ENCODE data around the gene DMD. TPM values are rescaled to one million over a fixed set of nuclear protein-coding genes. Genes with fewer than 3 reads are reported as not detected.

Gene DMD
- total and polyA plus RNA-seq, 2 of the 13 experiments (the other 11 are each of a cell fraction or from before 2014, with no cell fraction given), result 17.6 to 25.9 TPM

DNA sequence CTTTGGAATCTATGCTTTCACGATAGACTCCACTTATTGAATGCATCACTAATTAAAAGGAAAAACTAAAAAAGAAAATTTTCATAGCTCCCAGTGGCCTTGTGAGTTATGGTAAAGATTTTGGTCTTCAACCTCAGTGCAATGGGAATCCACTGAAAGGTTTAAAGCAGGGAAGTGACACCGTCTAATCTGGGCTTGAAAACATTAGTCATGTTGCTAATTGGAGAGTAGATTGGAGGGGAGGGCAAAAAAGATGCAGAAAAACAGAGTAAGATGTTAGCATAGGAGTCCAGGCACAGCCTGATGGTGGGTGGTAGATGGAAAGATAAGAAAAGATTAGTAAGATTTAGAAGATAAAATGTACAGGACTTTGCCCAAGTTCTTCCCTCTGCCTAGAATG lies 1506.4 kb downstream of the DMD start:
- 41% methylated on average over 2 of the region's 2 CpGs for WGBS (ENCODE audit: low lambda C conversion rate)
- Histone ChIP-seq H3K4me3 (replicated peaks in 1 of 3; ENCODE audit: insufficient read depth in 1 of 3, low read depth in 2 of 3, low read length in 3 of 3) (no peak overlapping the region), H3K9ac (ENCODE audit: insufficient read depth, low read depth, low read length) (no peak overlapping the region), H2AFZ (ENCODE audit: low read length) (no peak overlapping the region), H3K4me2 (ENCODE audit: low read depth, low read length) (no peak overlapping the region), H3K36me3 (replicated peaks in 1 of 2; ENCODE audit: control insufficient read depth in 1 of 2, insufficient read depth in 2 of 2, low read length in 2 of 2) (no peaks in the 10 kb centered on the region), H3K79me2 (ENCODE audit: insufficient read depth, low read length) (no peaks in the 10 kb centered on the region), H3K9me3 (ENCODE audit: low read length) (no peaks in the 10 kb centered on the region), H3K27ac (ENCODE audit: extremely low read length, insufficient read depth, low read length) (no peak overlapping the region), H3K4me1 (ENCODE audit: insufficient read depth, low read length) (no peaks in the 10 kb centered on the region), H4K20me1 (ENCODE audit: insufficient read depth, low read length) (no peaks in the 10 kb centered on the region), H3K27me3 (ENCODE audit: control insufficient read depth in 1 of 2, insufficient read depth in 2 of 2, low read length in 2 of 2) (no peaks in the 10 kb centered on the region)
- DNase-seq (ENCODE audit: low spot score), result no peak
- in situ Hi-C loops (cut with HindIII; ENCODE audit: extremely low pct_ligation_motif_present, low pct_unique_long_range_greater_than_20kb) (no loop called here), intact Hi-C loops (cut with micrococcal nuclease; ENCODE audit: unreplicated experiment) (no loop called here)
- BruUV-seq (replicated peaks), result no TSS peak
- CTCF ChIA-PET (ENCODE audit: low intra/inter-chr PET ratio, low total read pairs), result no interaction called here
- no peak for FAIRE-seq
- no peak for ATAC-seq
- POLR2A ChIA-PET, result no interaction called here
- TF ChIP-seq HMGA1 (CRISPR knock-in tag; conservative IDR thresholded peaks at IDR 0.05) (no peak), TSC22D2 (CRISPR knock-in tag; IDR thresholded peaks at IDR 0.05; ENCODE audit: borderline replicate concordance) (no peak), RARG (CRISPR knock-in tag; IDR thresholded peaks at IDR 0.05; ENCODE audit: low read depth) (no peak), ZFP36L2 (CRISPR knock-in tag; IDR thresholded peaks at IDR 0.05) (no peak), ZNF720 (CRISPR knock-in tag; IDR thresholded peaks at IDR 0.05) (no peak), ZNF577 (CRISPR knock-in tag; IDR thresholded peaks at IDR 0.05; ENCODE audit: borderline replicate concordance, low read depth) (no peak), FIP1L1 (IDR thresholded peaks at IDR 0.05; ENCODE audit: borderline replicate concordance, insufficient read depth, low read depth, low read length) (no peak), REPIN1 (CRISPR knock-in tag; IDR thresholded peaks at IDR 0.05; ENCODE audit: borderline replicate concordance, low read depth) (no peak), TAF15 (IDR thresholded peaks at IDR 0.05; ENCODE audit: low read depth, low read length, poor library complexity, severe bottlenecking) (no peak)
- TF ChIP-seq, protein P1, sequence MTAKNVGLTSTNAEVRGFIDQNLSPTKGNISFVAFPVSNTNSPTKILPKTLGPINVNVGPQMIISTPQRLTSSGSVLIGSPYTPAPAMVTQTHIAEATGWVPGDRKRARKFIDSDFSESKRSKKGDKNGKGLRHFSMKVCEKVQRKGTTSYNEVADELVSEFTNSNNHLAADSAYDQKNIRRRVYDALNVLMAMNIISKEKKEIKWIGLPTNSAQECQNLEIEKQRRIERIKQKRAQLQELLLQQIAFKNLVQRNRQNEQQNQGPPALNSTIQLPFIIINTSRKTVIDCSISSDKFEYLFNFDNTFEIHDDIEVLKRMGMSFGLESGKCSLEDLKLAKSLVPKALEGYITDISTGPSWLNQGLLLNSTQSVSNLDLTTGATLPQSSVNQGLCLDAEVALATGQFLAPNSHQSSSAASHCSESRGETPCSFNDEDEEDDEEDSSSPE (CRISPR knock-in tag; IDR thresholded peaks at IDR 0.05), result no peak
- TF ChIP-seq, protein P2, sequence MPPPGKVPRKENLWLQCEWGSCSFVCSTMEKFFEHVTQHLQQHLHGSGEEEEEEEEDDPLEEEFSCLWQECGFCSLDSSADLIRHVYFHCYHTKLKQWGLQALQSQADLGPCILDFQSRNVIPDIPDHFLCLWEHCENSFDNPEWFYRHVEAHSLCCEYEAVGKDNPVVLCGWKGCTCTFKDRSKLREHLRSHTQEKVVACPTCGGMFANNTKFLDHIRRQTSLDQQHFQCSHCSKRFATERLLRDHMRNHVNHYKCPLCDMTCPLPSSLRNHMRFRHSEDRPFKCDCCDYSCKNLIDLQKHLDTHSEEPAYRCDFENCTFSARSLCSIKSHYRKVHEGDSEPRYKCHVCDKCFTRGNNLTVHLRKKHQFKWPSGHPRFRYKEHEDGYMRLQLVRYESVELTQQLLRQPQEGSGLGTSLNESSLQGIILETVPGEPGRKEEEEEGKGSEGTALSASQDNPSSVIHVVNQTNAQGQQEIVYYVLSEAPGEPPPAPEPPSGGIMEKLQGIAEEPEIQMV (CRISPR knock-in tag; IDR thresholded peaks at IDR 0.05; ENCODE audit: low read depth), result no peak
- TF ChIP-seq, protein P3, sequence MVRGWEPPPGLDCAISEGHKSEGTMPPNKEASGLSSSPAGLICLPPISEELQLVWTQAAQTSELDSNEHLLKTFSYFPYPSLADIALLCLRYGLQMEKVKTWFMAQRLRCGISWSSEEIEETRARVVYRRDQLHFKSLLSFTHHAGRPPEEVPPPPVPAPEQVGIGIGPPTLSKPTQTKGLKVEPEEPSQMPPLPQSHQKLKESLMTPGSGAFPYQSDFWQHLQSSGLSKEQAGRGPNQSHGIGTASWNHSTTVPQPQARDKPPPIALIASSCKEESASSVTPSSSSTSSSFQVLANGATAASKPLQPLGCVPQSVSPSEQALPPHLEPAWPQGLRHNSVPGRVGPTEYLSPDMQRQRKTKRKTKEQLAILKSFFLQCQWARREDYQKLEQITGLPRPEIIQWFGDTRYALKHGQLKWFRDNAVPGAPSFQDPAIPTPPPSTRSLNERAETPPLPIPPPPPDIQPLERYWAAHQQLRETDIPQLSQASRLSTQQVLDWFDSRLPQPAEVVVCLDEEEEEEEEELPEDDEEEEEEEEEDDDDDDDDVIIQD (CRISPR knock-in tag; IDR thresholded peaks at IDR 0.05; ENCODE audit: low read depth), result no peak
- TF ChIP-seq, protein P4, sequence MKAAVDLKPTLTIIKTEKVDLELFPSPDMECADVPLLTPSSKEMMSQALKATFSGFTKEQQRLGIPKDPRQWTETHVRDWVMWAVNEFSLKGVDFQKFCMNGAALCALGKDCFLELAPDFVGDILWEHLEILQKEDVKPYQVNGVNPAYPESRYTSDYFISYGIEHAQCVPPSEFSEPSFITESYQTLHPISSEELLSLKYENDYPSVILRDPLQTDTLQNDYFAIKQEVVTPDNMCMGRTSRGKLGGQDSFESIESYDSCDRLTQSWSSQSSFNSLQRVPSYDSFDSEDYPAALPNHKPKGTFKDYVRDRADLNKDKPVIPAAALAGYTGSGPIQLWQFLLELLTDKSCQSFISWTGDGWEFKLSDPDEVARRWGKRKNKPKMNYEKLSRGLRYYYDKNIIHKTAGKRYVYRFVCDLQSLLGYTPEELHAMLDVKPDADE (CRISPR knock-in tag; IDR thresholded peaks at IDR 0.05), result no peak
- TF ChIP-seq, protein P5, sequence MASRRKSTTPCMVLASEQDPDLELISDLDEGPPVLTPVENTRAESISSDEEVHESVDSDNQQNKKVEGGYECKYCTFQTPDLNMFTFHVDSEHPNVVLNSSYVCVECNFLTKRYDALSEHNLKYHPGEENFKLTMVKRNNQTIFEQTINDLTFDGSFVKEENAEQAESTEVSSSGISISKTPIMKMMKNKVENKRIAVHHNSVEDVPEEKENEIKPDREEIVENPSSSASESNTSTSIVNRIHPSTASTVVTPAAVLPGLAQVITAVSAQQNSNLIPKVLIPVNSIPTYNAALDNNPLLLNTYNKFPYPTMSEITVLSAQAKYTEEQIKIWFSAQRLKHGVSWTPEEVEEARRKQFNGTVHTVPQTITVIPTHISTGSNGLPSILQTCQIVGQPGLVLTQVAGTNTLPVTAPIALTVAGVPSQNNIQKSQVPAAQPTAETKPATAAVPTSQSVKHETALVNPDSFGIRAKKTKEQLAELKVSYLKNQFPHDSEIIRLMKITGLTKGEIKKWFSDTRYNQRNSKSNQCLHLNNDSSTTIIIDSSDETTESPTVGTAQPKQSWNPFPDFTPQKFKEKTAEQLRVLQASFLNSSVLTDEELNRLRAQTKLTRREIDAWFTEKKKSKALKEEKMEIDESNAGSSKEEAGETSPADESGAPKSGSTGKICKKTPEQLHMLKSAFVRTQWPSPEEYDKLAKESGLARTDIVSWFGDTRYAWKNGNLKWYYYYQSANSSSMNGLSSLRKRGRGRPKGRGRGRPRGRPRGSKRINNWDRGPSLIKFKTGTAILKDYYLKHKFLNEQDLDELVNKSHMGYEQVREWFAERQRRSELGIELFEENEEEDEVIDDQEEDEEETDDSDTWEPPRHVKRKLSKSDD (CRISPR knock-in tag; IDR thresholded peaks at IDR 0.05; ENCODE audit: low read depth), result no peak

Measured in HepG2 (cell line).